AG09309 (cell line): ENCODE measurements around the gene FNDC3B.

Experiments
- DNase-seq: peaks from one replicate; pipeline ENCODE4 v3.0.0-alpha.2; 2010; ENCODE audit warnings: low read depth
- H3K4me3 ChIP-seq: 2 replicates; pipeline ENCODE4 v1.5.1; 2011; ENCODE audit warnings: mild to moderate bottlenecking, low read depth, low read length, moderate library complexity; ENCODE audit not compliant: control insufficient read depth
- CTCF ChIP-seq: IDR thresholded peaks from 2 replicates; pipeline ENCODE4 v1.5.1; 2011; ENCODE audit warnings: mild to moderate bottlenecking, low read depth, low read length, inconsistent platforms; ENCODE audit not compliant: insufficient read depth, control insufficient read depth; ENCODE audit errors: missing control alignments

FNDC3B gene

GRCh38 chr3:172296248-172296974, 257.0 kb downstream of the FNDC3B start:
- no peak overlapping the region for H3K4me3 ChIP-seq
- no peak for TF ChIP-seq CTCF
- no peak for DNase-seq

- H3K4me3 ChIP-seq = no peak overlapping the region
- no peak for DNase-seq
Observed at GRCh38 chr3:172296975-172297332, 257.6 kb downstream of the FNDC3B start.

GRCh38 chr3:172298247-172298646, 258.9 kb downstream of the FNDC3B start:
- no peak for TF ChIP-seq CTCF
- no peak for DNase-seq
- H3K4me3 ChIP-seq = no peak overlapping the region

More at GRCh38 chr3:172296975-172297332, 257.6 kb downstream of the FNDC3B start:
- TF ChIP-seq CTCF = no peak

GRCh38 chr3:172300187-172300586, 260.8 kb downstream of the FNDC3B start:
- no peak for TF ChIP-seq CTCF
- no peak for DNase-seq
- no peak overlapping the region for H3K4me3 ChIP-seq

GRCh38 chr3:172300862-172301261, 261.5 kb downstream of the FNDC3B start:
- no peak overlapping the region for H3K4me3 ChIP-seq
- TF ChIP-seq CTCF = no peak
- no peak for DNase-seq

GRCh38 chr3:172302203-172302602, 262.8 kb downstream of the FNDC3B start:
- no peak for DNase-seq
- no peak for TF ChIP-seq CTCF
- no peak overlapping the region for H3K4me3 ChIP-seq
